Activated naive CD8-positive, alpha-beta T cell (primary cell): Measurements from ENCODE around the gene CSF2.
"Not testable (repeated sequence)": the region's sequence is repeated elsewhere in the genome, so short reads cannot be mapped to it uniquely, and the experiment has no call there.

Source experiments
- H3K27ac Mint-ChIP-seq: one replicate; pipeline ENCODE4 v1.8.0; 2021; ENCODE audit warnings: mixed read lengths
- H3K27me3 Mint-ChIP-seq: one replicate; pipeline ENCODE4 v1.8.0; 2021; ENCODE audit warnings: mixed read lengths
- H3K36me3 Mint-ChIP-seq: one replicate; pipeline ENCODE4 v1.8.0; 2021; ENCODE audit warnings: mixed read lengths
- H3K4me1 Mint-ChIP-seq: one replicate; pipeline ENCODE4 v1.8.0; 2021; ENCODE audit warnings: low read depth, mixed read lengths
- H3K4me3 Mint-ChIP-seq: one replicate; pipeline ENCODE4 v1.8.0; 2021; ENCODE audit warnings: mild to moderate bottlenecking, mixed read lengths
- H3K9me3 Mint-ChIP-seq: one replicate; pipeline ENCODE4 v1.8.0; 2021; ENCODE audit warnings: low read depth, mixed read lengths

Gene CSF2

GRCh38 chr5:132099905-132100304, 26.3 kb downstream of the CSF2 start:
- peak overlapping the region; percentile 79 for H3K4me3 Mint-ChIP-seq

GRCh38 chr5:132100672-132101261, 27.2 kb downstream of the CSF2 start:
- no peaks in the 10 kb centered on the region for H3K27me3 Mint-ChIP-seq
- H3K4me3 Mint-ChIP-seq: peak overlapping the region; percentile 54
- peak overlapping the region; percentile 90 for H3K27ac Mint-ChIP-seq
- peaks cover 79% of the 10 kb centered on the region for H3K4me1 Mint-ChIP-seq
- H3K9me3 Mint-ChIP-seq: no peaks in the 10 kb centered on the region
- no peaks in the 10 kb centered on the region for H3K36me3 Mint-ChIP-seq

More at GRCh38 chr5:132099905-132100304, 26.3 kb downstream of the CSF2 start:
- peaks cover 73% of the 10 kb centered on the region for H3K4me1 Mint-ChIP-seq
- no peaks in the 10 kb centered on the region for H3K36me3 Mint-ChIP-seq
- H3K27ac Mint-ChIP-seq: peak overlapping the region; percentile 96
- H3K27me3 Mint-ChIP-seq: no peaks in the 10 kb centered on the region
- no peaks in the 10 kb centered on the region for H3K9me3 Mint-ChIP-seq

GRCh38 chr5:132101385-132101880, 27.8 kb downstream of the CSF2 start:
- H3K9me3 Mint-ChIP-seq: no peaks in the 10 kb centered on the region
- H3K4me3 Mint-ChIP-seq: peak overlapping the region; percentile 54
- peak overlapping the region; percentile 90 for H3K27ac Mint-ChIP-seq
- peaks cover 79% of the 10 kb centered on the region for H3K4me1 Mint-ChIP-seq
- no peaks in the 10 kb centered on the region for H3K36me3 Mint-ChIP-seq
- no peaks in the 10 kb centered on the region for H3K27me3 Mint-ChIP-seq

GRCh38 chr5:132102101-132102701, 28.6 kb downstream of the CSF2 start:
- Mint-ChIP-seq H3K27me3 (no peaks in the 10 kb centered on the region), H3K9me3 (no peaks in the 10 kb centered on the region), H3K27ac (peak overlapping the region; percentile 90), H3K36me3 (no peaks in the 10 kb centered on the region), H3K4me3 (peak overlapping the region; percentile 64), H3K4me1 (peaks cover 79% of the 10 kb centered on the region)

- Mint-ChIP-seq H3K4me3 (peak overlapping the region; percentile 64), H3K36me3 (no peaks in the 10 kb centered on the region), H3K27me3 (no peaks in the 10 kb centered on the region), H3K27ac (peak overlapping the region; percentile 90), H3K4me1 (peaks cover 77% of the 10 kb centered on the region), H3K9me3 (no peaks in the 10 kb centered on the region)
These were observed 29.3 kb downstream of the CSF2 start for GRCh38 chr5:132102944-132103331.

- Mint-ChIP-seq H3K4me1 (peaks cover 73% of the 10 kb centered on the region), H3K27ac (peak overlapping the region; percentile 90), H3K4me3 (peak overlapping the region; percentile 60), H3K9me3 (no peaks in the 10 kb centered on the region), H3K36me3 (no peaks in the 10 kb centered on the region), H3K27me3 (no peaks in the 10 kb centered on the region)
These were observed 29.9 kb downstream of the CSF2 start for GRCh38 chr5:132103332-132103951.

- peak overlapping the region; percentile 60 for H3K4me3 Mint-ChIP-seq
- H3K9me3 Mint-ChIP-seq: no peaks in the 10 kb centered on the region
- peaks cover 70% of the 10 kb centered on the region for H3K4me1 Mint-ChIP-seq
- peak overlapping the region; percentile 75 for H3K27ac Mint-ChIP-seq
- H3K27me3 Mint-ChIP-seq: no peaks in the 10 kb centered on the region
- no peaks in the 10 kb centered on the region for H3K36me3 Mint-ChIP-seq
These were observed 30.4 kb downstream of the CSF2 start for GRCh38 chr5:132103969-132104391.

- Mint-ChIP-seq H3K4me1 (peaks cover 65% of the 10 kb centered on the region), H3K27ac (peak overlapping the region; percentile 70), H3K4me3 (peak overlapping the region; percentile 47), H3K9me3 (no peaks in the 10 kb centered on the region), H3K27me3 (no peaks in the 10 kb centered on the region), H3K36me3 (no peaks in the 10 kb centered on the region)
These were observed 31.0 kb downstream of the CSF2 start for GRCh38 chr5:132104556-132104955.

GRCh38 chr5:132105688-132106087, 32.1 kb downstream of the CSF2 start:
- no peaks in the 10 kb centered on the region for H3K36me3 Mint-ChIP-seq
- H3K4me3 Mint-ChIP-seq: no peak overlapping the region
- no peak overlapping the region for H3K27ac Mint-ChIP-seq
- H3K4me1 Mint-ChIP-seq: peaks cover 63% of the 10 kb centered on the region
- no peaks in the 10 kb centered on the region for H3K9me3 Mint-ChIP-seq
- no peaks in the 10 kb centered on the region for H3K27me3 Mint-ChIP-seq

- H3K36me3 Mint-ChIP-seq: not testable (repeated sequence)
These were observed 34.9 kb downstream of the CSF2 start for GRCh38 chr5:132108495-132108894.

GRCh38 chr5:132108957-132109356, 35.4 kb downstream of the CSF2 start:
- peak overlapping the region; percentile 41 for H3K27ac Mint-ChIP-seq
- H3K4me3 Mint-ChIP-seq, H3K27me3 Mint-ChIP-seq, H3K9me3 Mint-ChIP-seq, H3K36me3 Mint-ChIP-seq: not testable (repeated sequence)
- peaks cover 49% of the 10 kb centered on the region for H3K4me1 Mint-ChIP-seq

More at GRCh38 chr5:132108495-132108894, 34.9 kb downstream of the CSF2 start:
- Mint-ChIP-seq H3K4me3 (peak overlapping the region; percentile 27), H3K27ac (peak overlapping the region; percentile 41), H3K4me1 (peaks cover 51% of the 10 kb centered on the region)
- H3K9me3 Mint-ChIP-seq, H3K27me3 Mint-ChIP-seq: not testable (repeated sequence)

- no peaks in the 10 kb centered on the region for H3K27me3 Mint-ChIP-seq
- H3K9me3 Mint-ChIP-seq: no peaks in the 10 kb centered on the region
- peak overlapping the region; percentile 46 for H3K27ac Mint-ChIP-seq
- peaks cover 47% of the 10 kb centered on the region for H3K4me1 Mint-ChIP-seq
- H3K4me3 Mint-ChIP-seq: no peak overlapping the region
- peaks cover 2% of the 10 kb centered on the region for H3K36me3 Mint-ChIP-seq
These were observed 36.0 kb downstream of the CSF2 start for GRCh38 chr5:132109494-132110053.

GRCh38 chr5:132110195-132110594, 36.6 kb downstream of the CSF2 start:
- Mint-ChIP-seq H3K4me3 (no peak overlapping the region), H3K36me3 (peaks cover 2% of the 10 kb centered on the region), H3K4me1 (peaks cover 47% of the 10 kb centered on the region), H3K27ac (peak overlapping the region; percentile 72), H3K27me3 (no peaks in the 10 kb centered on the region), H3K9me3 (no peaks in the 10 kb centered on the region)

GRCh38 chr5:132110930-132111329, 37.3 kb downstream of the CSF2 start:
- peaks cover 2% of the 10 kb centered on the region for H3K36me3 Mint-ChIP-seq
- no peaks in the 10 kb centered on the region for H3K9me3 Mint-ChIP-seq
- H3K4me3 Mint-ChIP-seq: peak overlapping the region; percentile 15
- peak overlapping the region; percentile 72 for H3K27ac Mint-ChIP-seq
- peaks cover 49% of the 10 kb centered on the region for H3K4me1 Mint-ChIP-seq
- no peaks in the 10 kb centered on the region for H3K27me3 Mint-ChIP-seq

GRCh38 chr5:132112111-132112510, 38.5 kb downstream of the CSF2 start:
- Mint-ChIP-seq H3K36me3 (peaks cover 2% of the 10 kb centered on the region), H3K4me3 (no peak overlapping the region), H3K4me1 (peaks cover 53% of the 10 kb centered on the region), H3K27ac (peak overlapping the region; percentile 6), H3K27me3 (no peaks in the 10 kb centered on the region), H3K9me3 (no peaks in the 10 kb centered on the region)
